HG02610 (cell line): ENCODE data around the gene MYBPC2.
A peak's percentile ranks its signal among the peaks of the same experiment; 100 is the strongest.
"Not testable (repeated sequence)": the region's sequence is repeated elsewhere in the genome, so short reads cannot be mapped to it uniquely, and the experiment has no call there.

Experiments used
- ATAC-seq: cut with Tn5 transposase; IDR thresholded peaks from one replicate; pipeline ENCODE4 v1.9.1; 2021; ENCODE audit warnings: mild to moderate bottlenecking, moderate library complexity; ENCODE audit not compliant: unreplicated experiment

The MYBPC2 gene

DNA sequence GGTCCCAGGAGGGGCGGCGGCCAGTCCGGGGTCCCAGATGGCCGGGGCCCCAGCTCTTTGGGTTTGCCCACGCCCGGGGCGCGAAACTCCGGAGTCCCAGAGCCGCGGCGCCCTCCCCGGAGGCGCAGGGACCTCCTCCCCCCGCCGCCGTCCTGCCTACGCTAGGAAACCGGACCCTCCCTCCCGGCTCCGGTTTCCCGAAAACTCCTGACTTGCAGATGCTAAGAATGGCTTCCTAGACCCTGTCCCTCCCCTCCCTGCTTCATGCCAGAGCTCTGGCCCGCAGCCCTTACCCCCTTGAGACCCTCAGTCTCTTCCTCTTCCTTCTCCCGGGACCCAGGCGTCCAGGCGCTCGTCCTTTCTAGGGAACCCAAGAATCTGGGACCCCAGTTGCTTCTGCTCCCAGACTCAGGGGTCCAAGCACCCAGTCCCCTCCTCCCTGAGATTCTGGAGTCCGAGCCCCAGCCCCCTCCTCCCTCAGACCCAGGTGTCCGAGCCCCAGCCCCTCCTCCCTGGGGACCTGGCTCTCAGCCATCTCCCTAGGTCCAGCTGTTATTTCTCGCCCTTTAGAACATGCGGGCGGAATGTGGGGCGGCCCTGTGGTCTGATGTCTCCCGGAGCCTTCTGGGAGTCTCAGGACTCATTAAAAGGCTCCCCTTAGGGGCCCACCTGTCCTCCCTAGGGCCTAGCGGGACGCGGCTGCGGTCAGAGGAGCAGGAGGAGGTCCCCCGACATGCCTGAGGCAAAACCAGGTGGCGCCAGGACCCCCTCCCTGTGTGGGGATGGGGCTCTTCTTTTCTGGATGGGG, at the start of gene MYBPC2:
MYBPC2 (plus strand) TSS at position 672 of the 808 bp plus-strand sequence; CDS start at position 734, 62 bp downstream.
- ATAC-seq: no peak

DNA sequence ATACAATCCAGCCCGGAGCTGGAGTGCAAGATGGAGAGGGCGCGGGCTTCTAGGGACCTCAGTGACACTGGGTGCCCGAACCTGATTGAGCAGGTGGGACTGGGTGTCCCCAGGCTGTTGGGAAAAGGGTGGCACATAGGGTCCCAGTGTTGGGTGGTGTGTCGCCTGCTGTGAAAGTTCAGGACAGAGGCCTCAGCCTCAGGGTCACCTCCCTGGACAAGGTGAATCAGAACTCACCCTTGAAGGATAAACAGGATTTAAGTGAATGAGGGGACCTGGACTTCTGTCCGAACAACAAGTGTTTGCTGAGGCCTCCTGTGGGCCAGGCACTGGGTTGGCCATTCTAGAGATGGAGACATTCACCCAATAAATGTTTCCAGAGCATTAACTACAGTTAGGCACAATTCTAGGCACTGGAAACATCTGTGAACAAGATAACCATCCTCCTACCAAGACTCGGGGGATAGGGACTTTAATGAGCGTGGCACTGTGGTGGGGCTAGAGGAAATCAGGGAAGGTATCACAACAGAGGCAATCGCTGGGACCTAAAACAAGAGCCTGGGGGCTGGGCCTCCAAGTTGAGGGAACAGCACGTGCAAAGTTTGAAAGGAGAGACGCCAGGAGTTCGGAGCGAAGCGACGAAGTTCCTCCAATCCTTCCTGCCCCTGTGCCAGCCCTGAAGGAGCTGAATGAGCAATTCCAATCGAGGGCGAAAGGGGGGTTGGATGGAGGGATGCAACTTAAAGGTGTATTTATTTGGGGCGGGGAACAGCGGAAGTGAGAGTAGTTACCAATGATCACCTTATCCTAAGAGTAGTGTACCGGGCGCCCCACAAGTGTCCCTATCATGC, 49.5 kb upstream of the MYBPC2 start:
- ATAC-seq: no peak

DNA sequence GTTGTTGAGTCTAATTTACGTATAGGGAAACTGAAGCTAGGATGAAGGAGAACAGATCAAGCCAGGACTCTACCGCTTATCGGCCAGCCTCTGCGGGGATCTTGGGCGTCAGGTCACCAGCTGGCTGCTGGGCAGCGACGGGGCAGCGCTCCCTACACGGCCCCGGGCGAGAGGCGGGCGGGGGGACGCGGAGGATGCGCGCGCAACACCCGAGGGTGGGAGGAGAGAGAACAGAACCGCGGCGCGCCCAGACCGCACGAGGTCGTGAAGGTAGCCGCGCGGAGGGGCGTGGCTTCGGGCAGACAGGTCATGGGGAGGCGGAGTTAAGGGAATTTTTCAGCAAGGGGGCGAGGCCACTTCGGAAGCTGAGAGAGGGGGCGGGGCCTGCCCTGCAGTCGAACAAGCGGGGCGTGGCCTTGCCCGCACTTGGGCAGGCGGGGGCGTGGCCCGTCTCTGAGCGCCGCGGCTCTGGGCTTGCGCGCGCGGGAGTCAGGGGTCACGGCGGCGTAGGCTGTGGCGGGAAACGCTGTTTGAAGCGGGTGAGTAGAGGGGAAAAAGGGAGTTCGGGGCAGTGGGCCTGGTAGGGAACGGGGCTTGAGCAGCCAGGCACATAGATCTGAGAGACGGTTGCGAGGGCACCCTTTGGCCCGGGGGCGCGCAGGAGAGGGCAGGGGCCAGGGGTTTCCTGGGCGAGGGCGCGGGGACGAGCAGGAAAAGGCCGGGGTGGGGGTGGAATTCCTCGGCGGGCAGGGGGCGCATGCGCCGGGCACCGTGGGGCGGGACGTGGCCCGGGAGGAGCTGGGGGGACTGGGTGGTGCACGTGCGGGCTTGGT, 48.6 kb upstream of the MYBPC2 start, which contains the start of gene POLD1:
POLD1 (plus strand) TSS at position 496 of the 833 bp plus-strand sequence. CDS start 14,505 bp downstream, outside the sequence.
- ATAC-seq: peak; percentile 79

DNA sequence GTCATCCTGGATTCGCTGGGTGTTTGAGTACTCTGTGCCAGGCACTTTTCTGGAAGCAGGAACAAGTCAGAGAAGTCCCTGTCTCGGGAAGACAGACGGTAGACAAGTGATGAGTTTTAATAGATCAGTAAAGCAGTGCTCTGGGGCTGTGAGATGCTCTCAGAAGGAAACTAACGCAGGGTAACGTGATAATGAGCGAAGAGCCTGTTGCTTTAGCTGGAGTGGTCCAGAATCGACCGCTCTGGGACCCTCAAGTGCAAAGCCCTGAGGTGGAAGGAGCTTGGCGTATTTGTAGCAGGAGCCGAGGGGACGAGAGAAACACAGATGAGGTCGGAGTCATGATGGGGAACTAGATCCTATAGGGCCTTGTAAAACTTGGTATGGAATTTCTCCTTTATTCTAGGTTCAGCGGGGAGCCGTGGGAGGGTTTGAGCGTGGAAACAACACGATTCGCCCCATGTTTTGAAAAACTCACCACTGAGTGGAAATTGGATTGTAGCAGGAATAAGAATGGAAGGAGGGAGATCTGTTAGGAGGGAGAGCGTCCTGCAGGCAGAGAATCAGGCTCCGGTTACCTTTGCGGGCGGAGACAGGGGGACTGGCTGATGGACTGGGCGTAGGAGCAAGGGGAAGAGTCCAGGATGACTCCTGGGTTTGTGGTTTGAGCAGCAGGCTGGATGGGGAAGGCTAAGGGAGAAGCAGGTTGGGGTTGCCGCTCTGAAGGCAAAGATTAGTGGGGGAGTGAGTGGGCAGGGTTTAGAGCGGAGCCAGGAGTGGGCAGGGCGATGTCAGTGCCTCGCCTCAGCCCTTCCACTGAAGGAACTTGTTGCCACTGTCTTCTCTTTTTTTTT, 47.8 kb upstream of the MYBPC2 start:
- no peak for ATAC-seq

DNA sequence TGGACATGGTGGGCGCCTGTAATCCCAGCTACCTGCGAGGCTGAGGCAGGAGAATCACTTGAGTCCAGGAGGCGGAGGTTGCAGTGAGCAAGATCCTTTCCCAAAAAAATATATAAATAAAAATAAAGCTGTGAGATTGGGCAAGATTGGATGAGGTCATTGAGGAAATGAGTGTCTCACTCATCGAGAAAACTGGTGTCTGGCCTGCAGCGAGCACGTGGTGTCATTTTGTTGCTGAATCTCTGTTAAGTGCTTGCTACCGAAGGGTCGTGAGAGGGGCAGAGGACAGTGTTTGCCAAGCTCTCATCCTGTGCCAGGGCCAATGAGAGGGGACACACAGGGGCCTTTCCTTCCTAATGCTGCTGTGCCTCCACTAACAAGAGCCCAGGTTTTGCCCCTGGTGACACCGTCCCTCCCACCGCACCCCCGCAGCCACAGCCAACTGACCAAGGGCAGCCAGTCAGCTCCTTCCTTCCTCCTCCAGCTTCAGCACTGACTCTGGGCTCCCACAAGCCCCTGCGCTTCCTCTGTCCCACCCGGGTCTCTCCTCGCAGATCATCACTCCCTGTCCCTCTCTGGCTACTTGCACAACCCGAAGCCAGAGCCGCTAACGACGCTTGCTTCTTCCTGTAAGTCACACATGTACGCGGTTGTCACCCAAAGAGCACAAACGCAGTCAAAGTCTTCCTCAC, 45.4 kb upstream of the MYBPC2 start:
- no peak for ATAC-seq

DNA sequence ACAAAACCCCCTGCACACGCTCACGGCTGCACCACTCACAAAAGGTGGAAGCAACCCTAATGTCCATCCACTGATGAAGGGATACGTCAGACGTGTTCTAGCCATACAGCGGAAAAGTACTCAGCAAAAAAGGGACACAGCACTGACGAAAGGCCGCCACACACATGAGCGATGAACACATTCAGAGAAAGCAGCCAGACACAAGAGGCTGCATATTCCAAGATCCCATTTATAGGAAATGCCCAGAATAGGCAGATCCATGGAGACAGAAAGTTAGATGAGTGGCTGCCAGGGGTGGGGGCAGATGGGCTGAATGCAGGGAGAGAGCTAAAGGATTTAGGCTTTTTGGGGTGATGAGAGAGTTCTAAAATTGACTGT, 44.8 kb upstream of the MYBPC2 start:
- no peak for ATAC-seq

DNA sequence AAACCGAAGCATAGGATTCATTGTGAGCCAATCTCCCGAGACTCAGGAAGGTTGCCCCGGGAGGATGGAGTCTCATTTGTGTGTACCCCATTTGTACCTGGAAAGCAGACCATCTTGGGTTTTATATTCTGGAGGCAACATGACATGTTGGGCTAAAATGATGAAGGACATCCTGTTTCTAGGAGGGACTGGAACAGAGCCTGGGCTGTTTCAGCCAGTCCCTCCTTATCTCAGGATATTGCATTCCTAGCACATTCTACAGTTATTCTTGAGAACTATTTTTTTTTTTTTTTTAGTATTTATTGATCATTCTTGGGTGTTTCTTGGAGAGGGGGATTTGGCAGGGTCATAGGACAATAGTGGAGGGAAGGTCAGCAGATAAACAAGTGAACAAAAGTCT, 42.4 kb upstream of the MYBPC2 start:
- ATAC-seq: not testable (repeated sequence)

DNA sequence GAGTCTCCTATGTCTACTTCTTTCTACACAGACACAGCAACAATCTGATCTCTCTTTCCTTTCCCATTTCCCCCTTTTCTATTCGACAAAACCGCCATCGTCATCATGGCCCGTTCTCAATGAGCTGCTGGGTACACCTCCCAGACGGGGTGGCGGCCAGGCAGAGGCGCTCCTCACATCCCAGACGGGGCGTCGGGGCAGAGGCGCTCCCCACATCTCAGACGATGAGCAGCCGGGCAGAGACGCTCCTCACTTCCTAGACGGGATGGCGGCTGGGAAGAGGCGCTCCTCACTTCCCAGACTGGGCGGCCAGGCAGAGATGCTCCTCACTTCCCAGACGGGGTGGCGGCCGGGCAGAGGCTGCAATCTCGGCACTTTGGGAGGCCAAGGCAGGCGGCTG, 41.7 kb upstream of the MYBPC2 start:
- ATAC-seq: not testable (repeated sequence)

DNA sequence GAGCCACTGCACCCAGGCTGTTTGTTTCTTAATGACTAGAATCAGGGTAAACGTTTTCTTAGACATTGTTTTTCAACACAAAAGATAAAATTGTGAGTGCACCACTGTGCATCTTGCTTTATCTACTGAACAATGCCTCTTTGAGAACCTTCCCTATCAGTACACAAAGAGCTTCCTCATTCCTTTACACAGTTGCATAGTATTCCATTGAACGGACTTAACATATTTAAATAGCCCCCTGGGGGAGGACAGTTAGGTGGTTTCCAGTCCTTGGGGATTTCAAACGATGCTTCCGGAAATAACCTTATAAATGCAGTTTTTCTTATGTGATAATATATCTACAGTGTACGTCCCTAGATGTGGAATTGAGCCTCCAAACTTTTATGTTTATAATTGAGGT, 39.9 kb upstream of the MYBPC2 start:
- no peak for ATAC-seq

DNA sequence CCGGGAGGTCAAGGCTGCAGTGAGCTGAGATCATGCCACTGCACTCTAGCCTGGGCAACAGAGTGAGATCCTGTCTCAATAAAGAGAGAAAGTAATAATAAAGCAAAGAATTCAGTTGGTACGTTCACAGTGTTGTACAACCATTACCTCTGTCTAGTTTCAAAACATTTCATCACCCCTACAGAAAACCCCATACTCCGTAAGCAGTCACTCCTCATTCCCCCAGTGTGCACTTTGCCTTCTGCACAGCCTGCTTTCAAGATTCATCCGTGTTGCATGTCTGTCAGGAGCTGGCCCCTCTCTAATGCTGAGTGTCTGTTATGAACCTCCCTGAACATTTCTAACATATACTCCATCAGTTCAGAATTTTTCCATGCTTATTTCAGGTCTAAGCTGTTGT, 39.1 kb upstream of the MYBPC2 start:
- ATAC-seq: no peak

DNA sequence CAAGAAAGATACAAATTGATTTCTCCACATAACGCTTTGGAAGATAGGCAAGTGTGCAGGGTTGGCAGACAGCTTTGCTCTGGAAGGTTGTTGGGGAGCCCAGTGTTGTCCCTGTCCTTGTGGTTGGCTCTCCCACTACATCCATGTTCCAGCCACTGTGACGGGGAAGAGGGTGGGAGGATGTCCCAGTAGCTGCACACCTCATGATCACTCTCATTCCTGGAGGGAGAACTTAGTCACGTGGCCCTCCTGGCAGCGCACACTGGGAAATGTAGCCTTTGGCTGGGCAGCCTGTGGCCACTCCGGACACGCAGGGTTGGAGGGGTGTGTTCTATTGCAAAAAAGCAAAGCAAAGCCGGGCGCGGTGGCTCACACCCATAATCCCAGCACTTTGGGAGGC, 38.7 kb upstream of the MYBPC2 start:
- no peak for ATAC-seq

DNA sequence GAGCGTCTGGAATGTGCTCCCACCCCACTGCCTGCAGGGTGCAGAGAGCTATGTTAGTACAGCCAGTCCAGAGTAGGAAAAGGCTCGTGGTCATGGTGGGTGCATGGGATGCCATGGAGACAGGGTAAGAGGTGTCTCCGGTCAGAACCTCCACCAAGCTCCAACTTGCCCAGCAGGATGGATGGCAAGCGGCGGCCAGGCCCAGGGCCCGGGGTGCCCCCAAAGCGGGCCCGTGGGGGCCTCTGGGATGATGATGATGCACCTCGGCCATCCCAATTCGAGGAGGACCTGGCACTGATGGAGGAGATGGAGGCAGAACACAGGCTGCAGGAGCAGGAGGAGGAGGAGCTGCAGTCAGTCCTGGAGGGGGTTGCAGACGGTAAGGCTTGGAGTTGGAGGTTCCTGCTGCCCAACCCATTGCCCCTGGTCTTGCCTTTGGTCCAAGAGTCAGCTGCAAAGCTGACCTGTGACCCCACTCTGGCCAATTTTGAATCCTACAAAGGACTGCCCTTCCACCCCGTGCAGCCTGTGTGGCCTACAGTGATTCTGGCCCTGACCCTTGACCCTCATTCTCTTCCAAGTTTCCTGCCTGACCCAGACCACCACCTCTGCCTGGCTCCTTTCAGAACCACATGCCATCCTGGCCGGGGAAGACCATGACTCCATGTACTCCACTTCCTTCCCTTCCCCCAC, 33.9 kb upstream of the MYBPC2 start:
- no peak for ATAC-seq

DNA sequence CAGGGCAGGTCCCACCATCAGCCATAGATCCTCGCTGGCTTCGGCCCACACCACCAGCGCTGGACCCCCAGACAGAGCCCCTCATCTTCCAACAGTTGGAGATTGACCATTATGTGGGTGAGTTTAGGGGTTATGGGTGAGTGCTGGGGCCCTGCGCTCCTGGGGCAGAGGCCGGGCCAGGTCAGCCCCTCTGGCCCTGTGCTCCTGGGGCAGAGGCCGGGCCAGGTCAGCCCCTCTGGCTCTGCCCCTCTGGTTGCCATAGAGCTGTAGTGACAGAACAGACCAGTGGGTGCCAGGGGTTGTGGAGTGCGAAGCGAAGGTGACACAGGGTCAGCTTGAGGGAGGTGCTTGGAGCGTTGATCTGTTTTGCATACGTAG, 33.3 kb upstream of the MYBPC2 start:
- ATAC-seq: no peak

DNA sequence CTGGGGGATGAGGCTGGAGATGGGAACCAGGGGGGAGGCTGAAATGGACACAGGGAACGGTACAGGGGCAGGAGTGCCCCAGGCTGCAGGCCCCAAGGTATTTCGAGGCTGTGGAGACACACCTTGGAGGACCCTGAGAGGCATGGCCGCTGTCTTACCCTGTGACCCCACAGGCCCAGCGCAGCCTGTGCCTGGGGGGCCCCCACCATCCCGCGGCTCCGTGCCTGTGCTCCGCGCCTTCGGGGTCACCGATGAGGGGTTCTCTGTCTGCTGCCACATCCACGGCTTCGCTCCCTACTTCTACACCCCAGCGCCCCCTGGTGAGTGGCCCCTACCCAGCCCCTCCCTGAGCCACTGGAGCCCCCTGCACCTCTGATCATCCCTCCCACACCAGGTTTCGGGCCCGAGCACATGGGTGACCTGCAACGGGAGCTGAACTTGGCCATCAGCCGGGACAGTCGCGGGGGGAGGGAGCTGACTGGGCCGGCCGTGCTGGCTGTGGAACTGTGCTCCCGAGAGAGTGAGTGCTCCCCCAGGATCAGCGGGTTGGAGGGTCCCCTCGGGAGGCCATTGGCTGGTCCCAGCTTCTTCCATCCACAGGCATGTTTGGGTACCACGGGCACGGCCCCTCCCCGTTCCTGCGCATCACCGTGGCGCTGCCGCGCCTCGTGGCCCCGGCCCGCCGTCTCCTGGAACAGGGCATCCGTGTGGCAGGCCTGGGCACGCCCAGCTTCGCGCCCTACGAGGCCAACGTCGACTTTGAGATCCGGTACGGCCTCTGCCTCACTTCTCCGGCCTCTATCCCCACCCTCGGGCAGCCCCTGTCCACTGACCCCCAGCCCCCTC, 30.9 kb upstream of the MYBPC2 start:
- ATAC-seq: no peak

DNA sequence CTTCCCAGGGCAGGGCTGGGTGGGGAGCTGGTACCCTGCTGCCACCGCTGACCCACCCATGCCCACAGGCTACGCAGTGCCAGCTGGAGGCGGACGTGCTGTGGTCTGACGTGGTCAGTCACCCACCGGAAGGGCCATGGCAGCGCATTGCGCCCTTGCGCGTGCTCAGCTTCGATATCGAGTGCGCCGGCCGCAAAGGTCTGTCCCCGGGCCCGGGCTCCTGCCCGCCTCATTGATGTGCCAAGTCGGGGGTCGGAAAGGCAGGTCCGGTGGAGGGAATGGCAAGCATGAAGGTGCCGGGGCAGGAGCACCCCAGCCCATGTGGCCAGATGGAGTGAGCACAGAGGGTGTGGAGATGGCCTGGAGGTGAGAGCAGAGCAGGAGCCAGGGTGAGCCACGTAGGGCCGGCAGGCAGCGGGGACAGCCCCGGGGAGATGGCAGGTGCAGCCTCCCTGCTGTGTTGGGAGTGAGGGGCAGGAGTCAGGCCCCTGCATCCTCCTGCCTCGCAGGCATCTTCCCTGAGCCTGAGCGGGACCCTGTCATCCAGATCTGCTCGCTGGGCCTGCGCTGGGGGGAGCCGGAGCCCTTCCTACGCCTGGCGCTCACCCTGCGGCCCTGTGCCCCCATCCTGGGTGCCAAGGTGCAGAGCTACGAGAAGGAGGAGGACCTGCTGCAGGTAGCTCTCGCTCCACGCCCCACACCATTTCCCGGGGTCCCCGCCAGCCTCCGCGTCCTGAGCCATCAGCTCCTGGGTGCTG, 30.0 kb upstream of the MYBPC2 start:
- ATAC-seq: no peak

DNA sequence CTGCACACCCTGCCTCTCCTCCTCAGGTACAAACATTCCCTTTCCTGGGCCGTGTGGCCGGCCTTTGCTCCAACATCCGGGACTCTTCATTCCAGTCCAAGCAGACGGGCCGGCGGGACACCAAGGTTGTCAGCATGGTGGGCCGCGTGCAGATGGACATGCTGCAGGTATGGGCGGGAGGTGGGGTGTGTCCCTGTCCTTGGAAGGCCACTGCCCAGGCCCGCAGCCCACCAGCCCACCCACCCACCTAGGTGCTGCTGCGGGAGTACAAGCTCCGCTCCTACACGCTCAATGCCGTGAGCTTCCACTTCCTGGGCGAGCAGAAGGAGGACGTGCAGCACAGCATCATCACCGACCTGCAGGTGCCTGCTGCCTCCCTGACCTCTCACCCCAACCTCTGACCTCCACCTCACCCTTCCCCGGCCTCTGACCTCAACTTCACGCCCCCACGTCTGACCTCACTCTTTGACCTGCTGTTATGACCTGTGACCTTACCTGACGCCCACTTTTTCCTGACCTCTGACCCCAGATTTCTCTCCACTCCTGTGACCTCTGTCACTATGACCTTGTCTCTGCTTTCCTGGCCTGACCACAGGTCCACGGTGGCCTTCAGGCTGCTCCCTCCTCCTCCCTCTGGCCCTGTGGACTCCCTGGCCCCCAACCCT, 26.4 kb upstream of the MYBPC2 start:
- no peak for ATAC-seq

DNA sequence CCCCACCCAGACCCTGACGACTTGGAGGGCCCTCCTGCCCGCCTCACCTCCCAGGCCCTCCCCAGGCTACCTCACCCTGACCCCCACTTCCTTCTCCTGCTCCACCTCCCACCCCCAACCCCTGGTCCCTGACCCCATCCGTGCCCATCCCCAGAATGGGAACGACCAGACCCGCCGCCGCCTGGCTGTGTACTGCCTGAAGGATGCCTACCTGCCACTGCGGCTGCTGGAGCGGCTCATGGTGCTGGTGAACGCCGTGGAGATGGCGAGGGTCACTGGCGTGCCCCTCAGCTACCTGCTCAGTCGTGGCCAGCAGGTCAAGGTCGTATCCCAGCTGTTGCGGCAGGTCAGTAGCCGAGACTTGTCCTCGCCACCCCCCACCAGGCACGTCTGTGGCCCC, 25.9 kb upstream of the MYBPC2 start:
- no peak for ATAC-seq
